Measurements from ENCODE around the gene PLEKHD1.

DNA sequence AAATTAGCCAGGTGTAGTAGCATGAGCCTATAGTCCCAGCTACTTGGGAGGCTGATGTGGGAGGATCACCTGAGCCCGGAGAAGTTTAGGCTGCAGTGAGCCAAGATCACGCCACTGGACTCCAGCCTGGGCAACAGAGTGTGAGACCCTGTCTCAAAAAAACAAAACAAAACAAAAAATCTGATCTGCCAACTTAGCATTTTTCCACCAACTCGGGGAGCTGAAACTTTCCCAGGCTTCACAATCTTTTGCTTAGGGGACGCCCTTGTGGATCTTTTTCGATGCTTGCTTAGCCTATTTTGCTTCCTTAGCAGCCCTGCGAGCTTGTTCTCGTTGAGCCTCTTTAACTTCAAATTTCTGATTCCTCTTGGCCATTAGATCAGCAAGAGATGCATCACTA lies 76.3 kb downstream of the PLEKHD1 start:
- TF ChIP-seq POLR2A (IDR thresholded peaks at IDR 0.05), result no peak
- TF ChIP-seq, protein P1, sequence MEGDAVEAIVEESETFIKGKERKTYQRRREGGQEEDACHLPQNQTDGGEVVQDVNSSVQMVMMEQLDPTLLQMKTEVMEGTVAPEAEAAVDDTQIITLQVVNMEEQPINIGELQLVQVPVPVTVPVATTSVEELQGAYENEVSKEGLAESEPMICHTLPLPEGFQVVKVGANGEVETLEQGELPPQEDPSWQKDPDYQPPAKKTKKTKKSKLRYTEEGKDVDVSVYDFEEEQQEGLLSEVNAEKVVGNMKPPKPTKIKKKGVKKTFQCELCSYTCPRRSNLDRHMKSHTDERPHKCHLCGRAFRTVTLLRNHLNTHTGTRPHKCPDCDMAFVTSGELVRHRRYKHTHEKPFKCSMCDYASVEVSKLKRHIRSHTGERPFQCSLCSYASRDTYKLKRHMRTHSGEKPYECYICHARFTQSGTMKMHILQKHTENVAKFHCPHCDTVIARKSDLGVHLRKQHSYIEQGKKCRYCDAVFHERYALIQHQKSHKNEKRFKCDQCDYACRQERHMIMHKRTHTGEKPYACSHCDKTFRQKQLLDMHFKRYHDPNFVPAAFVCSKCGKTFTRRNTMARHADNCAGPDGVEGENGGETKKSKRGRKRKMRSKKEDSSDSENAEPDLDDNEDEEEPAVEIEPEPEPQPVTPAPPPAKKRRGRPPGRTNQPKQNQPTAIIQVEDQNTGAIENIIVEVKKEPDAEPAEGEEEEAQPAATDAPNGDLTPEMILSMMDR (IDR thresholded peaks at IDR 0.05), result no peak

Measured in right lobe of liver (tissue), 4 donors.